GM19025 (cell line): ENCODE data around the gene SF3A1.

Source experiments
- ATAC-seq: cut with Tn5 transposase; IDR thresholded peaks from one replicate; pipeline ENCODE4 v1.9.1; 2021; ENCODE audit warnings: mild to moderate bottlenecking, low read depth, moderate library complexity; ENCODE audit not compliant: unreplicated experiment

SF3A1 gene

DNA sequence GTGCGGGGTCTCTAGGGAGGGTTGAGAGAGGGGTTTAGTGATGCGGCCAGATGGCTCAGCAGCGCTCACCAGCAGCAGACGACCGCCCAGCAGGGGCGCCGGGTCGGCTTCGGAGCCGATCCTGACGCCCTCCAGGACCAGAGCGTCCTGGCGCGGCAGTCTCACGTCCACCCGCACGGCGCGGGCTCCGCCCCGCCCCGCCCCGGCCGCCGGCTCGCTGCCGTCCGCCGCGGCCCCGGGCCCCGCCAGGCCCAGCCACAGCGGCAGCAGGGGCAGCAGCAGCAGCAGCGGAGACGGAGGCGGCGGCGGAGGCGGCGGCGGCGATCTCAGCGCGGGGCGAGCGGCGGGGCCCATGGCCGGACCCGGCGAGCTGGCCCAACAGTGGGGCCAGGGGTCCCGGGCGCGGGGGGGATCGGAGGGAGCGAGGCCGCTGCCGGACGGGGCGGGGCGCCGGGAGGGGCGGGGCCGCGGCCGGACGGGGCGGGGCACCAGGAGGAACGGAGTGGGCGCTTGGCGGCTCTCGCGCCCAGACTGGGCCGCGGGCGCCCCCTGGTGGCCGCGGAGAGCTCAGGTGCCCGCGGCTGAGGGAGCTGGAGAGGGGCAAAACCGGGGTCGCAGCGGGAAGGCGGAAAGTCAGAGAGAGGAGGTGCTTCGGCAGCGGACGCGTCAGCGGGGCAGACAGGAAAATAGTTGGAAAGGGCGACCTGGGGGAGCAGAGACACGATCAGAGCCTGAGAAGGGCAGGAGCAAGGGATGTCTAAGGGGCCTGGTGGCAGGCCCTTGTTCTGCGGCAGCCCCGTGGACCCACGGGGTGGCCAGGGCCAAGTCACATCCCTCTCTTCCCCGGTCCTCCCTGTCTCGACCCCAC is 30.5 kb upstream of the SF3A1 start, which contains the start of gene RNF215:
TSS of gene RNF215 (minus strand) at position 452 of the 868 bp plus-strand sequence. CDS start at position 354, 98 bp downstream.
- peak; percentile 81 for ATAC-seq

DNA sequence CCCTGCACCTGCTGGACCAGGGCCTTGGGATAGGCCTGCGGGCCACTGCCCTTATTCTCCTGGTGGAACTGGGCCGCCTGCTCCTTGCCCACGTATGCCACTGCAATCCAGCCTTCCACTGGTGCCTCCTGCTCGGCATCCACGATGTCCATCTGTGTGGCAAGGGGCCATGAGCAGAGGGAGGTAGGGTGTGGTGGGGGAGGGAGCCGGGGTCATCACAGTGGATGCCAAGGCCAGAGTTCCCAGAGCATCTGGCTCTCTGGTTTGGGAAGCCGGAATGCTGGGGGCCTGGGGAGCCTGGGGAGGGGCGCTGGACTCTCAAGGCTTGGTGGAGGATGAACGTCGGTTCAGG is 29.9 kb upstream of the SF3A1 start:
- no peak for ATAC-seq

GRCh38 chr22:30385942-30386341 is 29.2 kb upstream of the SF3A1 start:
- ATAC-seq: no peak

DNA sequence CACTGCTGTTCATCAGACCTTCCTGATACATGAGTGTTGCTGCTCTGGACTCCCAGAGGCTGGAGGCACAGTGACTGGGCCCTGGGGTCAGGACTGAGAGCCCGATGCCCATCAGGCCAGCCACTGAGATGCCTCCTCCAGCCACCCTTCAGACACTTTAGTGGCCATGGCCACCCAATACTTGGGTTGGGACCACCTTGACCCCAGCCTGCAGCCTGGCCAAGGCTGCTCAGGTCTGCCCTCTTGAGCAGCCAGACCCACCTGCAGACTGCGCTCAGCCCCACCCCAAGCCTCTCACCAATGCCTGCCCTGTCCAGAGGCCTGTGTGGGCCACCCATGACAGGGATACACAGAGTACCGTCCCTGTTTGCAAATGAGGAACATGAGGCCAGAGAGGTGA is 26.4 kb upstream of the SF3A1 start:
- ATAC-seq: no peak

- no peak for ATAC-seq
These were observed 25.6 kb upstream of the SF3A1 start for GRCh38 chr22:30382340-30382739.

DNA sequence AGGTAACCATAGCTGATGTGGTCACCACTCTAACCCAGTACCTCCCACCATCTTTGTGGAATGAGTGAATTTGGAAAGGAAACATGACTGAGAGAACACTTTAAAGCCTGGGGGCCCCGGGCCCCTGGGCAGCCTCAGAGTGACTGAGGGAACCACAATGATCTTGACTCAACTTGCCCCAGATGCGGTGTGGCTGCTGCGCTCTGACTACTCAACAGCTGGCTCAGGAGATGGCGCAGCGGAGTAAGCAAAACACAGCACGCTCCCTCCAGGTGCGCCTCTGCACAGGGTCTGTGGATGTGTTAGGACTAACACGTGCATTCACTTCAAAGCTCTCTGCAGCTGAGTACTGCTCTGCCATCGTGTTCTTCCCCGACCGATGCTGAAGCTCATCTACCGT is 24.6 kb upstream of the SF3A1 start:
- ATAC-seq: no peak

GRCh38 chr22:30380011-30380410 is 23.3 kb upstream of the SF3A1 start:
- no peak for ATAC-seq

- ATAC-seq: no peak
These were observed 18.7 kb upstream of the SF3A1 start for GRCh38 chr22:30375312-30375849.

DNA sequence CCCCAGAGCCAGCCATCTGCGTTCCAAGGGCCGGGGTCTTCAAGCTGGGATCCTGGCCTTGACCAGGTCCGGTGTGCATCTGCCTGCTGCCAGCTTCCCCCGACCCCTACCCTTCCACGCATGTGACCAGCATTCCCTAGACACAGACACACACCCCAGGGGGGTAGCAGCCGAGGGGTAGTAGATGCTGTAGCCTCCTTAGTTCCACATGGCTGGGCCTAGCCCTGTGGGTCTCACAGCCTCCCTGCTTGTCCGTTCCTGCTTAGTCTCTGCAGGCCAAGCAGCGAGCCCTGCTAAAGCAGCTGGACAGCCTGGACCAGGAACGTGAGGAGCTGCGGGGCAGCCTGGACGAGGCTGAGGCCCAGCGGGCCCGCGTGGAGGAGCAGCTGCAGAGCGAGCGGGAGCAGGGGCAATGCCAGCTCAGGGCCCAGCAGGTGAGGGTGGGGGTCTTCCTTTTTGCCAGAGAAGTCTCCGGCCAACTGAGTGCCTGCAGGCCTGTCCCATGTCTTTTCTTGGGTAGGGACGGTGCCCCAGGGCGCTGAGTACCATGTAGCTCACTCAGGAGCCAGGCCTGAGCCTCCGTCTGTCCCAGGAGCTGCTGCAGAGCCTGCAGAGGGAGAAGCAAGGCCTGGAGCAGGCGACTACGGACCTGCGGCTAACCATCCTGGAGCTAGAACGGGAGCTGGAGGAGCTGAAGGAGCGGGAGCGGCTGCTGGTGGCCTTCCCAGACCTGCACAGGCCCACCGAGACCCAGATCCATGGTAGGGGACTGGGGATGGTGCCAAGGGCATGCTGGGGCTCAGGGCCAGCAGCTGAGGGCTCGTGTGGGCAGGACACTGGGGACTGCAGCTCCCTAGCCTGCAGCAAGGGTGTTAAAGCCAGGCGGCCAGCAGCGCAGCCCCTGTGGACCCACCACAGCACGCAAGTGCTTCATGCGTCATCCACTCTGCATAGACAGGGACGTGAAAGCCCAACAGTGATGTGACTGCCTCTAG is 16.9 kb upstream of the SF3A1 start:
- no peak for ATAC-seq

DNA sequence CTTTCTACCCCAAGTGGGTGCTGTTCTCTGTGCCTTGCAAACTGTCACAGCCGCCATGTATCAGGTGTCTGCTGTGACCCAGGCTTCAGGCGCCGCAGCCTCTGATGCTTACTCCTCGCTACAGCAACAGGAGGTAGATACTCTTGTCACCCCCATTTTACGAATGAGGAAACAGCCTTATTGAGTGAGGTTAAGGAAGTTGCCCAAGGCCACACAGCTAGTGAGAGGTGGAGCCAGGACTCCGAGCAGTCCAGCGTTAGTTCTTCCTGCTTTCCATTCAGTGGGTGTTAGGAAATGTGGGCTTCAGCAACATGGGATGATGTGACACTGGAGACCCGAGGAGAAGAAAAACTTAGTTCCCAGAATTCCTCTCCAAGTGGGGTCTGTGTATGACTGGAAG is 16.2 kb upstream of the SF3A1 start:
- no peak for ATAC-seq

DNA sequence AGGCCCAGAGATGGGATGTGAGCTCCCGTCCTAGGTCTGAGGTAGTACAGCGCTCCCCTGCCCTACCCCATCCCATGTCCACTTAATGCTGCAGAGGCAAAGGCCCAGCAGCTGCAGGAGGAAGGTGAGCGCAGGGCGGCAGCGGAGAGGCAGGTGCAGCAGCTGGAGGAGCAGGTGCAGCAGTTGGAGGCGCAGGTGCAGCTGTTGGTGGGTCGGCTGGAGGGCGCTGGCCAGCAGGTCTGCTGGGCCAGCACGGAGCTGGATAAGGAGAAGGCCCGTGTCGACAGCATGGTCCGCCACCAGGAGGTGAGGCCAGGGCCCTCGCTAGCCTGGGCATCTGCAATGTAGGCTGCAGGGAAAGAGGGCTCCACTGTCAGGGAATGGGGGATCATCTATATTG is 15.3 kb upstream of the SF3A1 start:
- no peak for ATAC-seq

- no peak for ATAC-seq
These were observed 14.6 kb upstream of the SF3A1 start for GRCh38 chr22:30371321-30371720.

- ATAC-seq: no peak
These were observed 14.0 kb upstream of the SF3A1 start for GRCh38 chr22:30370641-30371230.

DNA sequence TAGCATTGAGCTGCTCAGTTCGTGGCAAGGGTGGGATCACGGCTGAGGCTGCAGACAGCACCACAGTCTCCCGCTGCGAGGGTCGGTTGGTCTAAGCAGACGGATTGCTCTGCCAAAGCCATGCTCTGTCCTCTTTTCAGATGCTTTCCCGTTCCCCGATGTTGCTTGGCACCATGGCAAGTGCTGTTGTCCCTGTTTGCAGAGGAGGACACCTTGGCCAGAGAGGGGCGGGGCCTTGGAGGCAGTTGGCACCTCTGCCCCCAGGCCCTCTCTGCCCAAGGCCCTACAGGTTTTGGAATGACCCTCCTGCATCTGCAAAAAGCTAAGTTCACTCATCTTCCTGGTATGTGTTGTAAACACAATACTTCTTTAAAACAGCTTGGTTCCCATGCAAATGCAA is 11.7 kb upstream of the SF3A1 start:
- no peak for ATAC-seq

- ATAC-seq: no peak
These were observed 9.2 kb upstream of the SF3A1 start for GRCh38 chr22:30365891-30366290.

GRCh38 chr22:30362651-30363281 is 6.1 kb upstream of the SF3A1 start:
- no peak for ATAC-seq

DNA sequence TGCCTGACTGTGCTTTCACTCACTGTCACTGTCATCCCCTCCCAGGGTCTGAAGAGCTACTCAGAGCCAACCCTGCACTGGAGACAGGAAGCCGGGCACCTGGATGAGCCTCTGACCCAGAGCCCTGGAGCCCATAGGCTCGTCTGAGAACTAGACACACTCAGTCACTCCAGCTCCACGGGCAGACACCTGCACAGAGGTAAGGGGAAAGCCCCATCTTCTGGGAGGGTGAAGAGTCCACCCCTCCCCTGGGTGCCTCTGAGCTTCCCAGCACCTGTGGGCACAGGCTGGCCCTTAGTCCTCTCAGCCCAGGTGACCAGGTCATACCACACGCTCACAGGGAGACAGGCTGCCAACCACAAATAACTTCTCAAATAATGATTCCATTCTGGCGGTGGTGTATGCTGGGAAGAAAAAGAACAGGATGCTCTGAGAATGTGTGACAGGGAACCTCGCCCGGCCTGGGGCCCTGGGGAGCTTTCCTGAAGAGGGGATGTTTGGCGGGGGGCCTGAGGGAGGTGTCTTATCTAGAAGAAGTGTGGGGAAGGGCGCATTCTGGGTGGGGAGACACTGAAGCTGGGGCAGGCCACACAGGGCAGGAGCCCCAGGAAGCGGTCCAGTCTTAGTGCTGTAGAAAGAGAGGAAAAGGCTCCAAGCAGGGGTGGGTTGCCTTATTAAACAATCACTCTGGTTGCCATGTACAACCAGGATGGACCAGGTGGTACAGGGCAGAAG is 5.4 kb upstream of the SF3A1 start:
- ATAC-seq: no peak

- no peak for ATAC-seq
These were observed 1.8 kb upstream of the SF3A1 start for GRCh38 chr22:30358541-30358940.

DNA sequence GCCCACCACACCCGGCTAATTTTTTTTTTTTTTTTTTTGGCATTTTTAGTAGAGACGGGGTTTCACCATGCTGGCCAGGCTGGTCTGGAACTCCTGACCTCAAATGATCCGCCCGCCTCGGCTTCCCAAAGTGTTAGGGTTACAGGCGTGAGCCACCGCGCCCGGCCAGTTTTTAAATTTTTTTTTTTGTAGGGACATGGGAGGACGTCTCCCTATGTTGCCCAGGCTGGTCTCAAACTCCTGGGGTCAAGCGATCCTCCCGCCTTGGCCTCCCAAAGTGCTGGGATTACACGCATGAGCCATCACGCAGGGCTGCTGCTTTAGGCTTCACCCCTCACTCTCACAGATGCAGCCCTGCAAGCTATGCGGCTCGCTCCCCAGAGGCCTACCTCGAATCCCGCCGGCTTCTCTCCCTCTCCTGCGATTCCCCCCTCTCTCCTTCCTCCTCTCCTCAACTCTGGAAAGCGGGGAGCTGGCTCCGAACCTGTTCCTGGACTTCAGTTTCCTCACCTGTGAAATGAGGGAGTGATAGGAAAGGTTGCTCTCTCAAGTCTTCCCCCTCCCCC is 1.0 kb upstream of the SF3A1 start:
- no peak for ATAC-seq
